HEK293 (cell line): ENCODE data around the gene CDC26.

ENCODE experiments used
- CTCF ChIA-PET: fragments of 350-600 bp; formaldehyde crosslinking; extraction: SDS; loops from one replicate; lab custom pipeline; 2021; ENCODE audit warnings: antibody characterized with exemption; lab: Yijun Ruan, JAX
- POLR2A ChIA-PET: fragments of 300-600 bp; formaldehyde crosslinking; extraction: SDS; loops from one replicate; lab custom pipeline; 2020; ENCODE audit warnings: antibody characterized with exemption, inconsistent platforms; lab: Yijun Ruan, JAX
- H3K27ac ChIP-seq: fragments of 200-500 bp; sonication (Bioruptor generic); 2 replicates; pipeline ENCODE4 v1.5.1; 2014; ENCODE audit warnings: low read depth, low read length, control low read depth, inconsistent platforms; ENCODE audit errors: extremely low read depth
- H3K36me3 ChIP-seq, 2 experiments: fragments of 200-500 bp in 1 of 2; sonication (Bioruptor generic) in 1 of 2; 1 replicate in 1 of 2; 2 replicates in 1 of 2; pipeline ENCODE4 v1.5.1; 2014 to 2017; ENCODE audit warnings: inconsistent platforms in 2 of 2, low read length in 2 of 2; ENCODE audit not compliant: control insufficient read depth in 2 of 2, insufficient read depth in 1 of 2
- H3K4me1 ChIP-seq: fragments of 200-500 bp; sonication (Bioruptor generic); 2 replicates; pipeline ENCODE4 v1.5.1; 2014; ENCODE audit warnings: mild to moderate bottlenecking, low read length, inconsistent platforms; ENCODE audit not compliant: control insufficient read depth, insufficient read depth
- H3K4me3 ChIP-seq: 2 replicates; pipeline ENCODE4 v1.5.1; 2011; ENCODE audit warnings: low read depth, mild to moderate bottlenecking, control low read depth, low read length, moderate library complexity
- H3K9me3 ChIP-seq: fragments of 200-500 bp; sonication (Bioruptor generic); 2 replicates; pipeline ENCODE4 v1.5.1; 2014; ENCODE audit warnings: low read depth, low read length, inconsistent platforms; ENCODE audit not compliant: control insufficient read depth, insufficient read depth
- BCL11A ChIP-seq: fragments of 450-650 bp; formaldehyde crosslinking; IDR thresholded peaks from 2 replicates; pipeline ENCODE4 v1.5.1; 2016; ENCODE audit warnings: low read depth, missing biosample characterization, missing genetic modification characterization
- SETDB1 ChIP-seq: IDR thresholded peaks from one replicate; pipeline ENCODE4 v1.6.1; 2017; ENCODE audit warnings: mild to moderate bottlenecking, low read length, moderate library complexity, mixed read lengths; ENCODE audit not compliant: insufficient read length
- YY2 ChIP-seq: fragments of 450-650 bp; formaldehyde crosslinking; IDR thresholded peaks from 2 replicates; pipeline ENCODE4 v1.5.1; 2016; ENCODE audit warnings: missing biosample characterization, missing genetic modification characterization
- ZNF146 ChIP-seq: fragments of 450-650 bp; formaldehyde crosslinking; IDR thresholded peaks from 2 replicates; pipeline ENCODE4 v1.5.1; 2016; ENCODE audit warnings: missing biosample characterization, missing genetic modification characterization
- ZNF184 ChIP-seq: fragments of 450-650 bp; IDR thresholded peaks from 2 replicates; pipeline ENCODE4 v1.5.1; 2018; ENCODE audit warnings: missing biosample characterization, mild to moderate bottlenecking, missing genetic modification characterization
- ZNF341 ChIP-seq: fragments of 450-650 bp; formaldehyde crosslinking; IDR thresholded peaks from 2 replicates; pipeline ENCODE4; 2016; ENCODE audit warnings: low read depth, missing biosample characterization, missing genetic modification characterization
- ZNF350 ChIP-seq: fragments of 450-650 bp; formaldehyde crosslinking; IDR thresholded peaks from 2 replicates; pipeline ENCODE4 v1.5.0; 2017; ENCODE audit warnings: missing biosample characterization, mild to moderate bottlenecking, missing genetic modification characterization
- ZNF366 ChIP-seq: fragments of 450-650 bp; formaldehyde crosslinking; conservative IDR thresholded peaks from 2 replicates; pipeline ENCODE4 v1.5.1; 2016; ENCODE audit warnings: missing biosample characterization, missing genetic modification characterization
- ZNF571 ChIP-seq: fragments of 450-650 bp; formaldehyde crosslinking; IDR thresholded peaks from 2 replicates; pipeline ENCODE4 v1.5.0; 2017; ENCODE audit warnings: missing biosample characterization, missing genetic modification characterization
- ZSCAN16 ChIP-seq: fragments of 450-650 bp; formaldehyde crosslinking; IDR thresholded peaks from 2 replicates; pipeline ENCODE4 v1.5.1; 2016; ENCODE audit warnings: missing biosample characterization, missing genetic modification characterization
- TF ChIP-seq, protein P1 (sequence below): fragments of 450-650 bp; formaldehyde crosslinking; IDR thresholded peaks from 2 replicates; pipeline ENCODE4 v1.5.1; 2016; ENCODE audit warnings: missing biosample characterization, missing genetic modification characterization, borderline replicate concordance
- TF ChIP-seq, protein P2 (sequence below): fragments of 450-650 bp; formaldehyde crosslinking; IDR thresholded peaks from 2 replicates; pipeline ENCODE4 v1.5.1; 2016; ENCODE audit warnings: missing biosample characterization, missing genetic modification characterization
- TF ChIP-seq, protein P3 (sequence below): fragments of 450-650 bp; formaldehyde crosslinking; IDR thresholded peaks from 2 replicates; pipeline ENCODE4 v1.5.1; 2016; ENCODE audit warnings: missing biosample characterization, missing genetic modification characterization, low read depth
- TF ChIP-seq, protein P4 (sequence below): fragments of 450-650 bp; formaldehyde crosslinking; IDR thresholded peaks from 2 replicates; pipeline ENCODE4 v1.5.1; 2017; ENCODE audit warnings: missing biosample characterization, missing genetic modification characterization

The CDC26 gene

DNA sequence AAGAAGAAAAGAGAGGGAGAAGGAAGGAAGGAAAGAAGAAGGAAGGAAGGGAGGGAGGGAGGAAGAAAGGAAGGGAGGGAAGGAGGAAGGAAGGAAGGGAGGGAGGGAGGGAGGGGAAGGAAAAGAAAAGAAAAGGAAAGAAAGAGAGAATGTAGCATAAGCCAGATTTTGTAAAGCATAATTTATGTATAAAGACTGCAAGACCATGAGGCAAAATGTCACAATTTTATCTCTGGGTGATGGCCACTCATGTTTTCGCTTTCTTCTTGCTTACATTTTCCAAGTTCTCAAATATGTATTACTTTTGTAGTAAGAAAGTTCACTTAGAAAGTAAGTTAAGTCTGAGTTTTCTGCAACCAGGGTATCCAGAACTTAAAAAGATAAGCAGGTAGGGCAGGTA lies 31.2 kb upstream of the CDC26 start:
- no peaks in the 10 kb centered on the region for H3K9me3 ChIP-seq
- H3K4me3 ChIP-seq = no peak overlapping the region
- H3K27ac ChIP-seq = no peak overlapping the region
- POLR2A ChIA-PET = no interaction called here
- no peaks in the 10 kb centered on the region for H3K4me1 ChIP-seq
- H3K36me3 ChIP-seq = no peaks in the 10 kb centered on the region
- no peak for TF ChIP-seq ZNF350 (tag by site-specific recombination)
- peak; percentile 27; the same call in 1 of the 2 replicates for TF ChIP-seq ZNF366 (tag by site-specific recombination)
- TF ChIP-seq, all 188 proteins: peak for 1
- CTCF ChIA-PET = interaction anchor here (0.7 to 0.9 kb wide), 2 partner anchors 11 kb away, joined by 3 to 4 read pairs; no protein-coding TSS in a partner anchor

DNA sequence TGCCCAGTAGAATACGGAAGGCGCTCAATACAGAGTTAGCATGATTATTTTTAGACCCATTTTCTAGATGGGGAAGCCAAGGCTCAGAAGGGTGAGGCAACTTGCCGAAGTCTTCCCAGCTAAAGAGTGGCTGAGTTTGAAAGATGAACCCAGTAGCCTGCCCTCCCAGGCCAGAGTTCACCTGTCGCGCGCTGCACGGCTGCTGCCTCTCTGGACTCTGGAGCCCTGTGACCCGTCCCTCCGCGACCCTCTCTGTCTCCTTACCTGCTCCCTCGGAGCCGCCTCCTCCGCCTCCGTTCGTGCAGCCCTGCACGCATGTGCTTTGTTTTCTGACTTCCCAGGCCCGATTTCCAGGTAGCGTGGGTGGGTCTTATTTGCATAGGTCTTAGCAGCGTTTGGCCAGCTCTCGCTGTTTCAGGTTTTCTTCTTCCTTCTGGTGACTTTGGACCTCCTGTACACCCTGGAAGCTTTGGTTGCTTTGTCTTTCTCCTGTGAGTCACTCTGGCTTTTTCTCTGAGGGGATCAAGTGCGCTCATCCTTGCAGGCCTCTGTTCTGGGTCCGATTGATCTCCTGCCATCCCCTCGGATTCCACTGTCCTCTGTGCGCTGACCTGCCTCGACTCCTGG lies 27.5 kb upstream of the CDC26 start, which contains the start of gene RNF183:
RNF183 (minus strand) TSS at position 585 of the 627 bp plus-strand sequence. CDS start 5,192 bp downstream, outside the sequence.
- Histone ChIP-seq H3K4me1 (no peaks in the 10 kb centered on the region), H3K4me3 (no peak within 1 kb of the TSS), H3K9me3 (no peaks in the 10 kb centered on the region), H3K27ac (no peak within 1 kb of the TSS), H3K36me3 (no peaks in the 10 kb centered on the region)
- POLR2A ChIA-PET = no interaction called here
- CTCF ChIA-PET = interaction anchor here (0.6 kb wide), 1 partner anchor 357 kb away, joined by 3 read pairs; no protein-coding TSS in a partner anchor
- TF ChIP-seq YY2 (tag by site-specific recombination) = no peak
- TF ChIP-seq, protein P1, sequence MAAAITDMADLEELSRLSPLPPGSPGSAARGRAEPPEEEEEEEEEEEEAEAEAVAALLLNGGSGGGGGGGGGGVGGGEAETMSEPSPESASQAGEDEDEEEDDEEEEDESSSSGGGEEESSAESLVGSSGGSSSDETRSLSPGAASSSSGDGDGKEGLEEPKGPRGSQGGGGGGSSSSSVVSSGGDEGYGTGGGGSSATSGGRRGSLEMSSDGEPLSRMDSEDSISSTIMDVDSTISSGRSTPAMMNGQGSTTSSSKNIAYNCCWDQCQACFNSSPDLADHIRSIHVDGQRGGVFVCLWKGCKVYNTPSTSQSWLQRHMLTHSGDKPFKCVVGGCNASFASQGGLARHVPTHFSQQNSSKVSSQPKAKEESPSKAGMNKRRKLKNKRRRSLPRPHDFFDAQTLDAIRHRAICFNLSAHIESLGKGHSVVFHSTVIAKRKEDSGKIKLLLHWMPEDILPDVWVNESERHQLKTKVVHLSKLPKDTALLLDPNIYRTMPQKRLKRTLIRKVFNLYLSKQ (tag by site-specific recombination) = no peak
- TF ChIP-seq, protein P2, sequence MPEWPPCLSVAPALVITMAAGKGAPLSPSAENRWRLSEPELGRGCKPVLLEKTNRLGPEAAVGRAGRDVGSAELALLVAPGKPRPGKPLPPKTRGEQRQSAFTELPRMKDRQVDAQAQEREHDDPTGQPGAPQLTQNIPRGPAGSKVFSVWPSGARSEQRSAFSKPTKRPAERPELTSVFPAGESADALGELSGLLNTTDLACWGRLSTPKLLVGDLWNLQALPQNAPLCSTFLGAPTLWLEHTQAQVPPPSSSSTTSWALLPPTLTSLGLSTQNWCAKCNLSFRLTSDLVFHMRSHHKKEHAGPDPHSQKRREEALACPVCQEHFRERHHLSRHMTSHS (tag by site-specific recombination) = no peak
- no peak for TF ChIP-seq ZNF184 (tag by site-specific recombination)
- no peak for TF ChIP-seq ZSCAN16
- TF ChIP-seq ZNF571 = no peak
- no peak for TF ChIP-seq ZNF146 (tag by site-specific recombination)
- no peak for TF ChIP-seq ZNF341
- TF ChIP-seq, protein P3, sequence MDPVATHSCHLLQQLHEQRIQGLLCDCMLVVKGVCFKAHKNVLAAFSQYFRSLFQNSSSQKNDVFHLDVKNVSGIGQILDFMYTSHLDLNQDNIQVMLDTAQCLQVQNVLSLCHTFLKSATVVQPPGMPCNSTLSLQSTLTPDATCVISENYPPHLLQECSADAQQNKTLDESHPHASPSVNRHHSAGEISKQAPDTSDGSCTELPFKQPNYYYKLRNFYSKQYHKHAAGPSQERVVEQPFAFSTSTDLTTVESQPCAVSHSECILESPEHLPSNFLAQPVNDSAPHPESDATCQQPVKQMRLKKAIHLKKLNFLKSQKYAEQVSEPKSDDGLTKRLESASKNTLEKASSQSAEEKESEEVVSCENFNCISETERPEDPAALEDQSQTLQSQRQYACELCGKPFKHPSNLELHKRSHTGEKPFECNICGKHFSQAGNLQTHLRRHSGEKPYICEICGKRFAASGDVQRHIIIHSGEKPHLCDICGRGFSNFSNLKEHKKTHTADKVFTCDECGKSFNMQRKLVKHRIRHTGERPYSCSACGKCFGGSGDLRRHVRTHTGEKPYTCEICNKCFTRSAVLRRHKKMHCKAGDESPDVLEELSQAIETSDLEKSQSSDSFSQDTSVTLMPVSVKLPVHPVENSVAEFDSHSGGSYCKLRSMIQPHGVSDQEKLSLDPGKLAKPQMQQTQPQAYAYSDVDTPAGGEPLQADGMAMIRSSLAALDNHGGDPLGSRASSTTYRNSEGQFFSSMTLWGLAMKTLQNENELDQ (tag by site-specific recombination) = no peak

DNA sequence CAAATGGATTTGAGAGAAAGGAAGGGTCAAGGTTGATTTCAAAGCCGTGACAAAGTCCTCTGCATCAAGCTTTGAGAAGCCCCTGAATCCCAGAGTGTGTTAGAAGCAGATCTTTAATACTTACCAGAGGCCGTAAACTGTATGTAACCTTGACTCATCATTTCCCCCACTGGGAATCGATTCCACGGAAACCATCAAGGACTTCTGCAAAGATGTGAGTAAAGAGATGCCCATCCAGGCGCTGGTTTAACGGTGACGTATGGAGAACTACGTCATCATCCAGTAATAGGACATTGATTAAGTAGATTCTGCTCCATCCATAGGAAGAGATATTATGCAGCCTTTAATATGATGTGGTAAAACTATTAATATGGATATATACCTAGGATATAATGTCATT lies 26.2 kb upstream of the CDC26 start:
- POLR2A ChIA-PET = no interaction called here
- H3K4me3 ChIP-seq = no peak overlapping the region
- no peaks in the 10 kb centered on the region for H3K4me1 ChIP-seq
- no peaks in the 10 kb centered on the region for H3K9me3 ChIP-seq
- H3K36me3 ChIP-seq = no peaks in the 10 kb centered on the region
- no peak overlapping the region for H3K27ac ChIP-seq
- TF ChIP-seq BCL11A (tag by site-specific recombination) (no peak), SETDB1 (no peak)
- TF ChIP-seq, protein P4, sequence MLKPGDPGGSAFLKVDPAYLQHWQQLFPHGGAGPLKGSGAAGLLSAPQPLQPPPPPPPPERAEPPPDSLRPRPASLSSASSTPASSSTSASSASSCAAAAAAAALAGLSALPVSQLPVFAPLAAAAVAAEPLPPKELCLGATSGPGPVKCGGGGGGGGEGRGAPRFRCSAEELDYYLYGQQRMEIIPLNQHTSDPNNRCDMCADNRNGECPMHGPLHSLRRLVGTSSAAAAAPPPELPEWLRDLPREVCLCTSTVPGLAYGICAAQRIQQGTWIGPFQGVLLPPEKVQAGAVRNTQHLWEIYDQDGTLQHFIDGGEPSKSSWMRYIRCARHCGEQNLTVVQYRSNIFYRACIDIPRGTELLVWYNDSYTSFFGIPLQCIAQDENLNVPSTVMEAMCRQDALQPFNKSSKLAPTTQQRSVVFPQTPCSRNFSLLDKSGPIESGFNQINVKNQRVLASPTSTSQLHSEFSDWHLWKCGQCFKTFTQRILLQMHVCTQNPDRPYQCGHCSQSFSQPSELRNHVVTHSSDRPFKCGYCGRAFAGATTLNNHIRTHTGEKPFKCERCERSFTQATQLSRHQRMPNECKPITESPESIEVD (tag by site-specific recombination) = no peak
- CTCF ChIA-PET = no interaction called here
